GM18867 (cell line): ENCODE results near the gene CALML6.

ENCODE experiments used
- ATAC-seq: cut with Tn5 transposase; IDR thresholded peaks from one replicate; pipeline ENCODE4 v1.9.1; 2021; ENCODE audit warnings: mild to moderate bottlenecking, moderate library complexity; ENCODE audit not compliant: unreplicated experiment

CALML6 gene

GRCh38 chr1:1910651-1911331 lies 4.3 kb upstream of the CALML6 start:
- no peak for ATAC-seq

GRCh38 chr1:1911350-1912041 lies 3.6 kb upstream of the CALML6 start:
- ATAC-seq: no peak

GRCh38 chr1:1914101-1914970 lies 724 bp upstream of the CALML6 start:
- ATAC-seq: no peak

- no peak for ATAC-seq
Measured at GRCh38 chr1:1915911-1916840, 1.1 kb downstream of the CALML6 start.

- ATAC-seq: no peak
Measured at GRCh38 chr1:1916851-1917251, 1.8 kb downstream of the CALML6 start.

GRCh38 chr1:1917304-1917976 lies 2.4 kb downstream of the CALML6 start:
- ATAC-seq: no peak

GRCh38 chr1:1917995-1918900 lies 3.2 kb downstream of the CALML6 start:
- no peak for ATAC-seq

GRCh38 chr1:1918901-1919303 lies 3.8 kb downstream of the CALML6 start, which contains the start of gene TMEM52:
Gene TMEM52, minus strand, starts transcription at chr1:1919279. Its CDS starts 14 bp downstream, at chr1:1919265.
- ATAC-seq: peak; percentile 24

- ATAC-seq: peak; percentile 71
Measured at GRCh38 chr1:1919304-1920056, 4.4 kb downstream of the CALML6 start.

- ATAC-seq: no peak
Measured at GRCh38 chr1:1920057-1920607, 5.1 kb downstream of the CALML6 start.

- no peak for ATAC-seq
Measured at GRCh38 chr1:1920608-1921458, 5.8 kb downstream of the CALML6 start.

GRCh38 chr1:1921459-1921862 lies 6.4 kb downstream of the CALML6 start:
- no peak for ATAC-seq

GRCh38 chr1:1921901-1922701 lies 7.0 kb downstream of the CALML6 start:
- no peak for ATAC-seq

- ATAC-seq: no peak
Measured at GRCh38 chr1:1922702-1922955, 7.6 kb downstream of the CALML6 start.

- no peak for ATAC-seq
Measured at GRCh38 chr1:1922956-1923833, 8.1 kb downstream of the CALML6 start.
